Measurements from ENCODE around the gene CTNNA2. TPM values are rescaled to one million over a fixed set of nuclear protein-coding genes. Genes with fewer than 3 reads are reported as not detected.
A peak's percentile ranks its signal among the peaks of the same experiment; 100 is the strongest.

Gene CTNNA2
- total and polyA plus RNA-seq, 9 of the 15 experiments (the other 6 are each of a cell fraction or from before 2014, with no cell fraction given), result 0.03 to 0.40 (median 0.15) TPM

- no peak for TF ChIP-seq ZNF408 (CRISPR knock-in tag; IDR thresholded peaks at IDR 0.05; ENCODE audit: low read depth)
- TF ChIP-seq C11orf30 (IDR thresholded peaks at IDR 0.05; ENCODE audit: low read depth), result peak; percentile 69
- no peak for TF ChIP-seq ARID2 (IDR thresholded peaks at IDR 0.05)
- no peak for TF ChIP-seq HMBOX1 (IDR thresholded peaks at IDR 0.05)
- TF ChIP-seq MAFF (IDR thresholded peaks at IDR 0.05; ENCODE audit: low read length), result peak; percentile 36
- TF ChIP-seq MAFK (IDR thresholded peaks at IDR 0.05; ENCODE audit: low read length), result peak; percentile 27; the same call in 1 of the 2 replicates
- TF ChIP-seq THRB (CRISPR knock-in tag; conservative IDR thresholded peaks at IDR 0.05), result no peak
- no peak for TF ChIP-seq RERE (CRISPR knock-in tag; IDR thresholded peaks at IDR 0.05; ENCODE audit: borderline replicate concordance)
- no peak for TF ChIP-seq CBX8 (IDR thresholded peaks at IDR 0.05; ENCODE audit: borderline replicate concordance, extremely low read depth, low read depth, low read length, poor library complexity, severe bottlenecking)
- no peak for TF ChIP-seq PTBP1 (IDR thresholded peaks at IDR 0.05; ENCODE audit: low read depth, low read length)
- TF ChIP-seq ZNF316 (IDR thresholded peaks at IDR 0.05), result peak; percentile 67
- TF ChIP-seq THRAP3 (IDR thresholded peaks at IDR 0.05; ENCODE audit: borderline replicate concordance), result no peak
- TF ChIP-seq PHTF2 (CRISPR knock-in tag; IDR thresholded peaks at IDR 0.05), result no peak
Observed at GRCh38 chr2:80075719-80076118, 562.9 kb downstream of the CTNNA2 start (continued).

Data from K562 (cell line).